GM21529 (cell line): ENCODE measurements around the gene POT1.

Experiments
- ATAC-seq: cut with Tn5 transposase; IDR thresholded peaks from one replicate; pipeline ENCODE4 v1.9.1; 2021; ENCODE audit not compliant: unreplicated experiment

The POT1 gene

GRCh38 chr7:124914298-124914697 lies 15.3 kb downstream of the POT1 start:
- peak; percentile 69 for ATAC-seq

GRCh38 chr7:124912972-124913371 lies 16.7 kb downstream of the POT1 start:
- ATAC-seq = no peak

GRCh38 chr7:124909808-124910207 lies 19.8 kb downstream of the POT1 start:
- ATAC-seq = no peak

- ATAC-seq = no peak
Measured at GRCh38 chr7:124908259-124908658, 21.4 kb downstream of the POT1 start.

GRCh38 chr7:124907490-124907889 lies 22.1 kb downstream of the POT1 start:
- ATAC-seq = no peak

GRCh38 chr7:124898531-124898930 lies 31.1 kb downstream of the POT1 start:
- no peak for ATAC-seq

- no peak for ATAC-seq
Measured at GRCh38 chr7:124896001-124896400, 33.6 kb downstream of the POT1 start.

- ATAC-seq = peak; percentile 89
Measured at GRCh38 chr7:124893140-124893827, 36.3 kb downstream of the POT1 start.

- no peak for ATAC-seq
Measured at GRCh38 chr7:124887247-124887646, 42.4 kb downstream of the POT1 start.

- ATAC-seq = no peak
Measured at GRCh38 chr7:124881981-124882380, 47.6 kb downstream of the POT1 start.

GRCh38 chr7:124879771-124880170 lies 49.9 kb downstream of the POT1 start:
- no peak for ATAC-seq

- ATAC-seq = no peak
Measured at GRCh38 chr7:124879103-124879502, 50.5 kb downstream of the POT1 start.

GRCh38 chr7:124874644-124875163 lies 54.9 kb downstream of the POT1 start:
- no peak for ATAC-seq

- ATAC-seq = no peak
Measured at GRCh38 chr7:124857672-124858235, 71.9 kb downstream of the POT1 start.

GRCh38 chr7:124856299-124856888 lies 73.2 kb downstream of the POT1 start:
- ATAC-seq = peak; percentile 69

- no peak for ATAC-seq
Measured at GRCh38 chr7:124843336-124843735, 86.3 kb downstream of the POT1 start.

- ATAC-seq = no peak
Measured at GRCh38 chr7:124840435-124840834, 89.2 kb downstream of the POT1 start.

- no peak for ATAC-seq
Measured at GRCh38 chr7:124839687-124840086, 89.9 kb downstream of the POT1 start.

- no peak for ATAC-seq
Measured at GRCh38 chr7:124836173-124836572, 93.5 kb downstream of the POT1 start.

- no peak for ATAC-seq
Measured at GRCh38 chr7:124818807-124819206, 110.8 kb downstream of the POT1 start.

GRCh38 chr7:124813994-124814798 lies 115.4 kb downstream of the POT1 start:
- no peak for ATAC-seq
